Measurements from ENCODE around the gene RAB3GAP2. TPM values are rescaled to one million over a fixed set of nuclear protein-coding genes. Genes with fewer than 3 reads are reported as not detected.
A peak's percentile ranks its signal among the peaks of the same experiment; 100 is the strongest.

Gene RAB3GAP2
- total and polyA plus RNA-seq, 2 of the 13 experiments (the other 11 are each of a cell fraction or from before 2014, with no cell fraction given), result 22.6 to 25.0 TPM

DNA sequence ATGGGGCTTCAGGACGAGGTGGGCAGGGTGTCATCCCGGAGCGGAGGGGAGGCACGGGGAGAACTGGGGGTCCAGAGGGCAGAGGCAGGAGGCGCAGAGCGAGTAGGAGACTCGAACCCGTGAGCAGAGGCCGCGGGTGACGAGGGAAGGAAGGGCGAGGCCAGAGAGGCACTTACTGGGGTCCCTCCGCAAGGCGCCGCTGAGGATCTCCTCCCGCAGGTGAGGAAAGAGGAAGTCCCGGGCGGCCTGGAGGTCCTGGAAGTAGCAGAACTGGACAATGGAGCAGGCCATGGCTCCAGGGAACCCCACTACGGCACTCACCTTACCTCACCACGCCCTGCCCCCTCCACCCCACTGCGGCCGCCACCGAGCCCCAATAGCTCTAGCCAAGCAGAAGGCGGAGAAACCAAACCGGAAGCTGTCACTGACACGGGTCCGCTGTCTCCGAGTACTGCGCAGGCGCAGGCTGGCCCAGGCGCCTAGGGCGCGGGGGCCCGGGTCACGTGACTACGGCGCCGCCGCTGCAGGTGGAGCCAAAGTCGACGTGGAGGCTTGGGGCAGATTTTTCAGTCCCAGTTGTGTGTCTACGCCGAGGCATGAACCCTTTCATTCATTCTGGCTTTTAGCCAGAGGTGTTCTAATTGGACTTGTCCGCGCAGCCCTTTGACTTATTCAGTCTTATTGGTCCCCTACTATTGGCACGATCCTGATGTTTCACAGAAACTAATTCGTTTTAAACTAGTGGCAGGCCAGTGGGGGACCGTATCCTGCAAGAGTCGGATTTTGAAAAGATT, at the start of gene RAB3GAP2 (continued):
- TF ChIP-seq, protein P1, sequence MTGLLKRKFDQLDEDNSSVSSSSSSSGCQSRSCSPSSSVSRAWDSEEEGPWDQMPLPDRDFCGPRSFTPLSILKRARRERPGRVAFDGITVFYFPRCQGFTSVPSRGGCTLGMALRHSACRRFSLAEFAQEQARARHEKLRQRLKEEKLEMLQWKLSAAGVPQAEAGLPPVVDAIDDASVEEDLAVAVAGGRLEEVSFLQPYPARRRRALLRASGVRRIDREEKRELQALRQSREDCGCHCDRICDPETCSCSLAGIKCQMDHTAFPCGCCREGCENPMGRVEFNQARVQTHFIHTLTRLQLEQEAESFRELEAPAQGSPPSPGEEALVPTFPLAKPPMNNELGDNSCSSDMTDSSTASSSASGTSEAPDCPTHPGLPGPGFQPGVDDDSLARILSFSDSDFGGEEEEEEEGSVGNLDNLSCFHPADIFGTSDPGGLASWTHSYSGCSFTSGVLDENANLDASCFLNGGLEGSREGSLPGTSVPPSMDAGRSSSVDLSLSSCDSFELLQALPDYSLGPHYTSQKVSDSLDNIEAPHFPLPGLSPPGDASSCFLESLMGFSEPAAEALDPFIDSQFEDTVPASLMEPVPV (CRISPR knock-in tag; IDR thresholded peaks at IDR 0.05), result 0 out of 2 replicates have a peak, but pooled peaks have one; percentile 47
- TF ChIP-seq, protein P2, sequence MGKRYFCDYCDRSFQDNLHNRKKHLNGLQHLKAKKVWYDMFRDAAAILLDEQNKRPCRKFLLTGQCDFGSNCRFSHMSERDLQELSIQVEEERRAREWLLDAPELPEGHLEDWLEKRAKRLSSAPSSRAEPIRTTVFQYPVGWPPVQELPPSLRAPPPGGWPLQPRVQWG (CRISPR knock-in tag; IDR thresholded peaks at IDR 0.05; ENCODE audit: borderline replicate concordance, low read depth), result no peak
- TF ChIP-seq STAT5B (CRISPR knock-in tag; IDR thresholded peaks at IDR 0.05) (no peak), ZNF883 (CRISPR knock-in tag; IDR thresholded peaks at IDR 0.05; ENCODE audit: not compliant biosample characterization) (no peak), CEBPG (CRISPR knock-in tag; IDR thresholded peaks at IDR 0.05) (no peak), RFXANK (CRISPR knock-in tag; IDR thresholded peaks at IDR 0.05) (no peak), NFIB (CRISPR knock-in tag; IDR thresholded peaks at IDR 0.05; ENCODE audit: borderline replicate concordance) (no peak), EZH2 (conservative IDR thresholded peaks at IDR 0.05; ENCODE audit: low read depth, low read length) (no peak)
- TF ChIP-seq, protein P3, sequence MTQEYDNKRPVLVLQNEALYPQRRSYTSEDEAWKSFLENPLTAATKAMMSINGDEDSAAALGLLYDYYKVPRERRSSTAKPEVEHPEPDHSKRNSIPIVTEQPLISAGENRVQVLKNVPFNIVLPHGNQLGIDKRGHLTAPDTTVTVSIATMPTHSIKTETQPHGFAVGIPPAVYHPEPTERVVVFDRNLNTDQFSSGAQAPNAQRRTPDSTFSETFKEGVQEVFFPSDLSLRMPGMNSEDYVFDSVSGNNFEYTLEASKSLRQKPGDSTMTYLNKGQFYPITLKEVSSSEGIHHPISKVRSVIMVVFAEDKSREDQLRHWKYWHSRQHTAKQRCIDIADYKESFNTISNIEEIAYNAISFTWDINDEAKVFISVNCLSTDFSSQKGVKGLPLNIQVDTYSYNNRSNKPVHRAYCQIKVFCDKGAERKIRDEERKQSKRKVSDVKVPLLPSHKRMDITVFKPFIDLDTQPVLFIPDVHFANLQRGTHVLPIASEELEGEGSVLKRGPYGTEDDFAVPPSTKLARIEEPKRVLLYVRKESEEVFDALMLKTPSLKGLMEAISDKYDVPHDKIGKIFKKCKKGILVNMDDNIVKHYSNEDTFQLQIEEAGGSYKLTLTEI (CRISPR knock-in tag; conservative IDR thresholded peaks at IDR 0.05), result no peak
- TF ChIP-seq, protein P4, sequence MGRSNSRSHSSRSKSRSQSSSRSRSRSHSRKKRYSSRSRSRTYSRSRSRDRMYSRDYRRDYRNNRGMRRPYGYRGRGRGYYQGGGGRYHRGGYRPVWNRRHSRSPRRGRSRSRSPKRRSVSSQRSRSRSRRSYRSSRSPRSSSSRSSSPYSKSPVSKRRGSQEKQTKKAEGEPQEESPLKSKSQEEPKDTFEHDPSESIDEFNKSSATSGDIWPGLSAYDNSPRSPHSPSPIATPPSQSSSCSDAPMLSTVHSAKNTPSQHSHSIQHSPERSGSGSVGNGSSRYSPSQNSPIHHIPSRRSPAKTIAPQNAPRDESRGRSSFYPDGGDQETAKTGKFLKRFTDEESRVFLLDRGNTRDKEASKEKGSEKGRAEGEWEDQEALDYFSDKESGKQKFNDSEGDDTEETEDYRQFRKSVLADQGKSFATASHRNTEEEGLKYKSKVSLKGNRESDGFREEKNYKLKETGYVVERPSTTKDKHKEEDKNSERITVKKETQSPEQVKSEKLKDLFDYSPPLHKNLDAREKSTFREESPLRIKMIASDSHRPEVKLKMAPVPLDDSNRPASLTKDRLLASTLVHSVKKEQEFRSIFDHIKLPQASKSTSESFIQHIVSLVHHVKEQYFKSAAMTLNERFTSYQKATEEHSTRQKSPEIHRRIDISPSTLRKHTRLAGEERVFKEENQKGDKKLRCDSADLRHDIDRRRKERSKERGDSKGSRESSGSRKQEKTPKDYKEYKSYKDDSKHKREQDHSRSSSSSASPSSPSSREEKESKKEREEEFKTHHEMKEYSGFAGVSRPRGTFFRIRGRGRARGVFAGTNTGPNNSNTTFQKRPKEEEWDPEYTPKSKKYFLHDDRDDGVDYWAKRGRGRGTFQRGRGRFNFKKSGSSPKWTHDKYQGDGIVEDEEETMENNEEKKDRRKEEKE (IDR thresholded peaks at IDR 0.05), result no peak
- TF ChIP-seq, protein P5, sequence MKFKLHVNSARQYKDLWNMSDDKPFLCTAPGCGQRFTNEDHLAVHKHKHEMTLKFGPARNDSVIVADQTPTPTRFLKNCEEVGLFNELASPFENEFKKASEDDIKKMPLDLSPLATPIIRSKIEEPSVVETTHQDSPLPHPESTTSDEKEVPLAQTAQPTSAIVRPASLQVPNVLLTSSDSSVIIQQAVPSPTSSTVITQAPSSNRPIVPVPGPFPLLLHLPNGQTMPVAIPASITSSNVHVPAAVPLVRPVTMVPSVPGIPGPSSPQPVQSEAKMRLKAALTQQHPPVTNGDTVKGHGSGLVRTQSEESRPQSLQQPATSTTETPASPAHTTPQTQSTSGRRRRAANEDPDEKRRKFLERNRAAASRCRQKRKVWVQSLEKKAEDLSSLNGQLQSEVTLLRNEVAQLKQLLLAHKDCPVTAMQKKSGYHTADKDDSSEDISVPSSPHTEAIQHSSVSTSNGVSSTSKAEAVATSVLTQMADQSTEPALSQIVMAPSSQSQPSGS (CRISPR knock-in tag; IDR thresholded peaks at IDR 0.05), result peak; percentile 51; the same call in 1 of the 2 replicates
- TF ChIP-seq, protein P6, sequence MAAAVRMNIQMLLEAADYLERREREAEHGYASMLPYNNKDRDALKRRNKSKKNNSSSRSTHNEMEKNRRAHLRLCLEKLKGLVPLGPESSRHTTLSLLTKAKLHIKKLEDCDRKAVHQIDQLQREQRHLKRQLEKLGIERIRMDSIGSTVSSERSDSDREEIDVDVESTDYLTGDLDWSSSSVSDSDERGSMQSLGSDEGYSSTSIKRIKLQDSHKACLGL (CRISPR knock-in tag; IDR thresholded peaks at IDR 0.05), result peak; percentile 87
